WTC11 (cell line): Measurements from ENCODE around the gene SEMA4C. TPM values are rescaled to one million over a fixed set of nuclear protein-coding genes. Genes with fewer than 3 reads are reported as not detected.

Source experiments
- ARID4B ChIP-seq: sonication (generic); formaldehyde crosslinking; IDR thresholded peaks from 2 replicates; pipeline ENCODE4 v1.8.0; 2023; ENCODE audit warnings: missing genetic modification reagents, mild to moderate bottlenecking, borderline replicate concordance
- CBFB ChIP-seq: sonication (generic); formaldehyde crosslinking; IDR thresholded peaks from 2 replicates; pipeline ENCODE4 v1.8.1; 2022; ENCODE audit warnings: mild to moderate bottlenecking, low read depth, missing genetic modification reagents
- CREM ChIP-seq: sonication (generic); formaldehyde crosslinking; IDR thresholded peaks from 2 replicates; pipeline ENCODE4 v1.8.1; 2022; ENCODE audit warnings: mild to moderate bottlenecking, missing genetic modification reagents, moderate library complexity
- E2F1 ChIP-seq: sonication (generic); formaldehyde crosslinking; IDR thresholded peaks from 2 replicates; pipeline ENCODE4 v1.8.0; 2022; ENCODE audit warnings: mild to moderate bottlenecking, missing genetic modification reagents
- E2F4 ChIP-seq: sonication (generic); formaldehyde crosslinking; IDR thresholded peaks from 2 replicates; pipeline ENCODE4 v1.8.1; 2022; ENCODE audit warnings: low read depth, mild to moderate bottlenecking, moderate library complexity, missing genetic modification reagents, borderline replicate concordance
- ERG ChIP-seq: fragments of 250-450 bp; sonication (Bioruptor Pico); IDR thresholded peaks from 2 replicates; pipeline ENCODE4 v1.8.0; 2021; ENCODE audit warnings: mild to moderate bottlenecking
- ETV6 ChIP-seq: sonication (generic); formaldehyde crosslinking; IDR thresholded peaks from 2 replicates; pipeline ENCODE4 v1.8.1; 2022; ENCODE audit warnings: mild to moderate bottlenecking, missing genetic modification reagents
- FOXK1 ChIP-seq: sonication (generic); formaldehyde crosslinking; IDR thresholded peaks from 2 replicates; pipeline ENCODE4 v1.8.0; 2022; ENCODE audit warnings: mild to moderate bottlenecking, moderate library complexity, missing genetic modification reagents
- FOXP1 ChIP-seq: sonication (generic); formaldehyde crosslinking; IDR thresholded peaks from 2 replicates; pipeline ENCODE4 v1.8.0; 2022; ENCODE audit warnings: missing genetic modification reagents, mild to moderate bottlenecking, moderate library complexity, borderline replicate concordance
- FOXP4 ChIP-seq: sonication (generic); formaldehyde crosslinking; IDR thresholded peaks from 2 replicates; pipeline ENCODE4 v1.8.0; 2022; ENCODE audit warnings: mild to moderate bottlenecking, missing genetic modification reagents
- GTF2I ChIP-seq: fragments of 250-450 bp; sonication (Bioruptor Pico); conservative IDR thresholded peaks from 2 replicates; pipeline ENCODE4 v1.4.0; 2021; ENCODE audit warnings: mild to moderate bottlenecking
- HMGXB4 ChIP-seq: sonication (generic); formaldehyde crosslinking; IDR thresholded peaks from 2 replicates; pipeline ENCODE4 v1.8.1; 2023; ENCODE audit warnings: mild to moderate bottlenecking, moderate library complexity, missing genetic modification reagents
- KAT7 ChIP-seq: sonication (generic); formaldehyde crosslinking; IDR thresholded peaks from 2 replicates; pipeline ENCODE4 v1.8.1; 2023; ENCODE audit warnings: missing genetic modification reagents, mild to moderate bottlenecking, borderline replicate concordance
- MAX ChIP-seq: sonication (generic); formaldehyde crosslinking; IDR thresholded peaks from 2 replicates; pipeline ENCODE4 v1.8.0; 2022; ENCODE audit warnings: mild to moderate bottlenecking, missing genetic modification reagents
- MLX ChIP-seq: sonication (generic); formaldehyde crosslinking; IDR thresholded peaks from 2 replicates; pipeline ENCODE4 v1.8.1; 2023; ENCODE audit warnings: mild to moderate bottlenecking, missing genetic modification reagents, moderate library complexity
- MYBL2 ChIP-seq: sonication (generic); formaldehyde crosslinking; IDR thresholded peaks from 2 replicates; pipeline ENCODE4 v1.8.1; 2023; ENCODE audit warnings: mild to moderate bottlenecking, moderate library complexity, missing genetic modification reagents
- NFE2L1 ChIP-seq: sonication (generic); formaldehyde crosslinking; IDR thresholded peaks from 2 replicates; pipeline ENCODE4 v1.8.1; 2023; ENCODE audit warnings: missing genetic modification reagents
- PREB ChIP-seq: sonication (generic); formaldehyde crosslinking; IDR thresholded peaks from 2 replicates; pipeline ENCODE4 v1.8.1; 2022; ENCODE audit warnings: mild to moderate bottlenecking, missing genetic modification reagents, moderate library complexity, borderline replicate concordance
- RELA ChIP-seq: sonication (generic); formaldehyde crosslinking; IDR thresholded peaks from 2 replicates; pipeline ENCODE4 v1.8.1; 2022; ENCODE audit warnings: missing genetic modification reagents, mild to moderate bottlenecking, borderline replicate concordance
- TEAD1 ChIP-seq: sonication (generic); formaldehyde crosslinking; IDR thresholded peaks from 2 replicates; pipeline ENCODE4 v1.8.0; 2022; ENCODE audit warnings: mild to moderate bottlenecking, missing genetic modification reagents
- TP53 ChIP-seq: sonication (generic); formaldehyde crosslinking; IDR thresholded peaks from 2 replicates; pipeline ENCODE4 v1.8.1; 2023; ENCODE audit warnings: mild to moderate bottlenecking, missing genetic modification reagents
- ZNF416 ChIP-seq: fragments of 250-450 bp; sonication (Bioruptor Pico); IDR thresholded peaks from 2 replicates; pipeline ENCODE4 v1.9.0; 2021; ENCODE audit warnings: mild to moderate bottlenecking, inconsistent platforms
- ZNF423 ChIP-seq: fragments of 250-450 bp; sonication (Bioruptor Pico); IDR thresholded peaks from 2 replicates; pipeline ENCODE4 v2.1.2; 2022; ENCODE audit warnings: mild to moderate bottlenecking, moderate library complexity
- total RNA-seq: library from RNA; stranded (reverse); gene quantifications from 3 replicates; pipeline ENCODE4 v1.2.3, GENCODE V29; 2021

Gene SEMA4C
- total RNA-seq, 1 experiment from 2014 or later: 81.6 TPM

GRCh38 chr2:96857667-96858372 lies 12.1 kb downstream of the SEMA4C start, which contains the start of gene ANKRD39 (continued):
- TF ChIP-seq FOXK1 (CRISPR knock-in tag) (peak; percentile 87), MYBL2 (CRISPR knock-in tag) (0 out of 2 replicates have a peak, but pooled peaks have one; percentile 53), TEAD1 (CRISPR knock-in tag) (peak; percentile 72; the same call in 1 of the 2 replicates), NFE2L1 (CRISPR knock-in tag) (no peak), E2F1 (CRISPR knock-in tag) (peak; percentile 58), ARID4B (CRISPR knock-in tag) (peak; percentile 63; the same call in 1 of the 2 replicates), CREM (CRISPR knock-in tag) (0 out of 2 replicates have a peak, but pooled peaks have one; percentile 59), FOXP1 (CRISPR knock-in tag) (peak; percentile 92; the same call in 1 of the 2 replicates), PREB (CRISPR knock-in tag) (peak; percentile 71; the same call in 1 of the 2 replicates), MAX (CRISPR knock-in tag) (peak; percentile 84), GTF2I (CRISPR knock-in tag) (no peak), E2F4 (CRISPR knock-in tag) (no peak), CBFB (CRISPR knock-in tag) (0 out of 2 replicates have a peak, but pooled peaks have one; percentile 23), FOXP4 (peak; percentile 50; the same call in 1 of the 2 replicates), KAT7 (CRISPR knock-in tag) (peak; percentile 93; the same call in 1 of the 2 replicates), ZNF416 (no peak), TP53 (peak; percentile 81; the same call in 1 of the 2 replicates), HMGXB4 (CRISPR knock-in tag) (peak; percentile 97), ZNF423 (CRISPR knock-in tag) (no peak), MLX (CRISPR knock-in tag) (no peak), ETV6 (CRISPR knock-in tag) (no peak; the same call in 1 of the 2 replicates), RELA (CRISPR knock-in tag) (peak; percentile 82; the same call in 1 of the 2 replicates), ERG (CRISPR knock-in tag) (no peak)
